SKM-1 treated with dmso at 0.1 percent for 144 hours (cell line): ENCODE data around the gene ZNHIT6.
"Not testable (repeated sequence)": the region's sequence is repeated elsewhere in the genome, so short reads cannot be mapped to it uniquely, and the experiment has no call there.

Experiments used
- DNase-seq: peaks from one replicate; lab custom pipeline; 2025; ENCODE audit not compliant: unreplicated experiment; lab: John Stamatoyannopoulos, UW

ZNHIT6 gene

GRCh38 chr1:85672031-85672660 lies 36.1 kb downstream of the ZNHIT6 start:
- no peak for DNase-seq

GRCh38 chr1:85665932-85666331 lies 42.3 kb downstream of the ZNHIT6 start:
- DNase-seq = no peak

- no peak for DNase-seq
Observed at GRCh38 chr1:85663382-85663781, 44.9 kb downstream of the ZNHIT6 start.

GRCh38 chr1:85661767-85662166 lies 46.5 kb downstream of the ZNHIT6 start:
- no peak for DNase-seq

GRCh38 chr1:85660541-85660940 lies 47.7 kb downstream of the ZNHIT6 start:
- DNase-seq = no peak

- no peak for DNase-seq
Observed at GRCh38 chr1:85659174-85659573, 49.1 kb downstream of the ZNHIT6 start.

- DNase-seq = no peak
Observed at GRCh38 chr1:85656948-85657347, 51.3 kb downstream of the ZNHIT6 start.

GRCh38 chr1:85656256-85656655 lies 52.0 kb downstream of the ZNHIT6 start:
- DNase-seq = no peak

GRCh38 chr1:85655315-85655714 lies 52.9 kb downstream of the ZNHIT6 start:
- DNase-seq = no peak

GRCh38 chr1:85654066-85654782 lies 54.0 kb downstream of the ZNHIT6 start:
- DNase-seq = no peak

- DNase-seq = no peak
Observed at GRCh38 chr1:85652327-85652726, 55.9 kb downstream of the ZNHIT6 start.

- DNase-seq = no peak
Observed at GRCh38 chr1:85650645-85651044, 57.6 kb downstream of the ZNHIT6 start.

- no peak for DNase-seq
Observed at GRCh38 chr1:85649591-85649990, 58.6 kb downstream of the ZNHIT6 start.

GRCh38 chr1:85641598-85642556 lies 66.4 kb downstream of the ZNHIT6 start:
- DNase-seq = not testable (repeated sequence)

- not testable (repeated sequence) for DNase-seq
Observed at GRCh38 chr1:85639920-85640319, 68.3 kb downstream of the ZNHIT6 start.

GRCh38 chr1:85638412-85638811 lies 69.8 kb downstream of the ZNHIT6 start:
- DNase-seq = no peak

- no peak for DNase-seq
Observed at GRCh38 chr1:85630493-85630892, 77.7 kb downstream of the ZNHIT6 start.

- no peak for DNase-seq
Observed at GRCh38 chr1:85629532-85629920, 78.7 kb downstream of the ZNHIT6 start.

- no peak for DNase-seq
Observed at GRCh38 chr1:85628791-85629531, 79.3 kb downstream of the ZNHIT6 start.

- DNase-seq = no peak
Observed at GRCh38 chr1:85626818-85627217, 81.4 kb downstream of the ZNHIT6 start.

GRCh38 chr1:85624361-85624760 lies 83.9 kb downstream of the ZNHIT6 start:
- no peak for DNase-seq
